NCI-H187 (cell line): Measurements from ENCODE around the gene RPP25L.
A peak's percentile ranks its signal among the peaks of the same experiment; 100 is the strongest.

Experiments
- DNase-seq, 2 experiments: peaks; one replicate each; lab custom pipeline; 2025; lab: John Stamatoyannopoulos, UW

RPP25L gene

GRCh38 chr9:34637356-34638137 is 25.6 kb upstream of the RPP25L start, which contains the start of gene SIGMAR1:
SIGMAR1 (minus strand) TSS chr9:34637787; CDS start chr9:34637697, 90 bp downstream.
- DNase-seq: peak; percentile 42 to 83

- no peak for DNase-seq
These were observed 25.0 kb upstream of the RPP25L start for GRCh38 chr9:34636791-34637355.

GRCh38 chr9:34635556-34635955 is 23.7 kb upstream of the RPP25L start:
- DNase-seq: no peak

- no peak for DNase-seq
These were observed 22.8 kb upstream of the RPP25L start for GRCh38 chr9:34634551-34635248.

- no peak for DNase-seq
These were observed 22.1 kb upstream of the RPP25L start for GRCh38 chr9:34633851-34634550.

- DNase-seq: no peak
These were observed 21.3 kb upstream of the RPP25L start for GRCh38 chr9:34633166-34633565.

GRCh38 chr9:34630402-34631154 is 18.7 kb upstream of the RPP25L start:
- no peak for DNase-seq

GRCh38 chr9:34629491-34629808 is 17.6 kb upstream of the RPP25L start:
- DNase-seq: no peak

GRCh38 chr9:34628656-34629490 is 17.0 kb upstream of the RPP25L start, which contains the start of gene ARID3C:
ARID3C (minus strand) TSS chr9:34629066; CDS start chr9:34628014, 1,052 bp downstream.
- DNase-seq: no peak

GRCh38 chr9:34627716-34628655 is 16.1 kb upstream of the RPP25L start:
- DNase-seq: no peak

- DNase-seq: no peak
These were observed 13.2 kb upstream of the RPP25L start for GRCh38 chr9:34625186-34625486.

- no peak for DNase-seq
These were observed 12.7 kb upstream of the RPP25L start for GRCh38 chr9:34624475-34625185.

- DNase-seq: no peak
These were observed 11.7 kb upstream of the RPP25L start for GRCh38 chr9:34623374-34624235.

- DNase-seq: peak; percentile 44 to 69
These were observed 8.4 kb upstream of the RPP25L start, which contains the start of gene DCTN3 for GRCh38 chr9:34620061-34620994. DCTN3 (minus strand) TSS chr9:34620495; CDS start chr9:34620464, 31 bp downstream.

GRCh38 chr9:34615132-34615531 is 3.2 kb upstream of the RPP25L start:
- no peak for DNase-seq

- peak; percentile 21 to 47 for DNase-seq
These were observed 992 bp upstream of the RPP25L start for GRCh38 chr9:34612788-34613390.
